ENCODE measurements around the gene ZNF467.

DNA sequence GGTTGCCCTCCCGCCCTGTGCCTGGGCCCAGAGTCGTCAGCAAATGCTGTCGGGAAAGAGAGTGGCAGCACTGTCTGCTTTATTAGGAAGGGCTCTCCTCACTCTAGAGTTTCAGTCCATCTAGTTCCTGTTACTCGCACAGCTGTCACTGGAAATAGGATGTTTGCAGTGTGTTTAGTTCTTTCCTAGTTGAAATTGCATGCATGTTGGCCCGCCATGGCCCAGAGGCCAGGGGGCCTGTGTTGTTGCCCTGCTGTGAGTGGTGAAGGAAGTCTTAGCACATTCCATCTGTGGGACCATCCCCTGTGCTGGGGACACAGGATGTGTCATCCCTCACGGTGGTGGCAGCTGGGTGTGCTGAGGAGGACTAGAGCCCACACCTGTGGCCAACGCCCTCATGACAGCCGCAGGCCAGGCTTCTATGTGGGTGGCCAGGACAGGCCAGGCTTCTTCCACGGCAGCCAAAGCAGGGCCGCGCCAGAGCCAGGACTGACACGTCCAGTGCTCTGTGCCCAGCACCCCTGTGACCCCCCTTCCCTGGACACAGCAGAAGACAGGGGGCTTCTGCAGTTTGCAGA is 45.4 kb downstream of the ZNF467 start:
- TF ChIP-seq, protein P1, sequence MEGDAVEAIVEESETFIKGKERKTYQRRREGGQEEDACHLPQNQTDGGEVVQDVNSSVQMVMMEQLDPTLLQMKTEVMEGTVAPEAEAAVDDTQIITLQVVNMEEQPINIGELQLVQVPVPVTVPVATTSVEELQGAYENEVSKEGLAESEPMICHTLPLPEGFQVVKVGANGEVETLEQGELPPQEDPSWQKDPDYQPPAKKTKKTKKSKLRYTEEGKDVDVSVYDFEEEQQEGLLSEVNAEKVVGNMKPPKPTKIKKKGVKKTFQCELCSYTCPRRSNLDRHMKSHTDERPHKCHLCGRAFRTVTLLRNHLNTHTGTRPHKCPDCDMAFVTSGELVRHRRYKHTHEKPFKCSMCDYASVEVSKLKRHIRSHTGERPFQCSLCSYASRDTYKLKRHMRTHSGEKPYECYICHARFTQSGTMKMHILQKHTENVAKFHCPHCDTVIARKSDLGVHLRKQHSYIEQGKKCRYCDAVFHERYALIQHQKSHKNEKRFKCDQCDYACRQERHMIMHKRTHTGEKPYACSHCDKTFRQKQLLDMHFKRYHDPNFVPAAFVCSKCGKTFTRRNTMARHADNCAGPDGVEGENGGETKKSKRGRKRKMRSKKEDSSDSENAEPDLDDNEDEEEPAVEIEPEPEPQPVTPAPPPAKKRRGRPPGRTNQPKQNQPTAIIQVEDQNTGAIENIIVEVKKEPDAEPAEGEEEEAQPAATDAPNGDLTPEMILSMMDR (IDR thresholded peaks at IDR 0.05): no peak
- no peak for TF ChIP-seq EZH2 (IDR thresholded peaks at IDR 0.05)
